ENCODE measurements around the gene NAT8L.

Gene NAT8L

DNA sequence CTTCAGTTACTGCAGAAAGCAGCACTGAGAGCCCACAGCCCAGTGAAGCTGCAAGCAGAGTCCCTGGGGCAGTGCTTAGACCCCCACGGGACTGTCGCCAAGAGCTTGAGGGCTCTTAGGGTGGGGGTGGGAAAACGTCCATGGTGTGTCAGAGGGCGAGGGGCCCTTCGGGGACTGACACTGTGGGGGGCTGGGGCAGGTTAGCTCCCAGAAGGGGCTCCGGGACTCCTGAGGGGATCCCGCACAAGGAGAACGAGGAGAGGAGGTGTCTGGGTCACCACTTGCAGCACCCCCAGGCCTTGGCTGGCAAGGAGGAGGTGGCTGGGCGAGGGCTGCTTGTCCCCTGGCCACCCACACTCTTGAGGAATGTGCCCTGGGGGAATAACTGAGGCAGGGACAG lies 20.8 kb downstream of the NAT8L start:
- H3K4me3 ChIP-seq (ENCODE audit: low read depth, low read length): no peak overlapping the region
- TF ChIP-seq CTCF (IDR thresholded peaks at IDR 0.05; ENCODE audit: borderline replicate concordance, insufficient read depth, low read depth, low read length): no peak

DNA sequence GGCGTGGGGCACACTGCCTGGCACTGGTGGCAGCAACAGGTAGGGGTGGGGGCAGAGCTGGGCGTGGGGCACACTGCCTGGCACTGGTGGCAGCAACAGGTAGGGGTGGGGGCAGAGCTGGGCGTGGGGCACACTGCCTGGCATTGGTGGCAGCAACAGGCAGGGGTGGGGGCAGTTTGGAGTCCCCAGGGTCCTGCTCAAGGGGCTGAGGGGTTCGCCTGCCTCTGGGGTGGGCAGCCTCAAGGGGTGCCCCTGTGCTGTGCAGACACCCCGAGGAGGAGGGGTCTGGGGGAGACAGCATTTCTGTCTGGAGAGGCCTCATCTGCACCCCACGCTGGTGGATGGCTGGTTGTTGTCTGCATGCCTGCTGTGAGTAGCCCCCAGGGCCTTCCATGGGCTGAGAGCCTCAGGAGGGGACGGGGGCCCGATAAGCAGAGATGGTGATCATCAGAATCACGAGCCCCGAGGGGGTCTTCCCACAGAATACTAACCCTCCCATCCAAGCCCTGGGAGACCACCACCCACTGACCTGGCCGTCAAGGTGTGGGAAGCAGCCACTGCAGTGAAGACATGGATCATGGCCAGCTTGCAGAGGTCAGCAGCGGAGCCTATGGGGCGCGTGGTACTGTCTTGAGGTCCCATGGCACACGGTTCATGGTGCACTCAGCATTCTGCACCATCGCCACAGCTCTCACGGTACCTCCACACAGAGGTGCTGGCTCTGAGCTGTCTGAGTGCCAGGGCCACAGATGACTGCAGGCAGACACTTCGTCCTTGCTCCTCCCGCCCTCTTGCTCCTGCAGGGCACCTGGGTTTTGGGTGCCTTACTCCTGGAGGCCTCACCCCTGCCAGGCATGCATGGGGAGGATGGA lies 21.5 kb downstream of the NAT8L start:
- no peak overlapping the region for H3K4me3 ChIP-seq (ENCODE audit: low read depth, low read length)

DNA sequence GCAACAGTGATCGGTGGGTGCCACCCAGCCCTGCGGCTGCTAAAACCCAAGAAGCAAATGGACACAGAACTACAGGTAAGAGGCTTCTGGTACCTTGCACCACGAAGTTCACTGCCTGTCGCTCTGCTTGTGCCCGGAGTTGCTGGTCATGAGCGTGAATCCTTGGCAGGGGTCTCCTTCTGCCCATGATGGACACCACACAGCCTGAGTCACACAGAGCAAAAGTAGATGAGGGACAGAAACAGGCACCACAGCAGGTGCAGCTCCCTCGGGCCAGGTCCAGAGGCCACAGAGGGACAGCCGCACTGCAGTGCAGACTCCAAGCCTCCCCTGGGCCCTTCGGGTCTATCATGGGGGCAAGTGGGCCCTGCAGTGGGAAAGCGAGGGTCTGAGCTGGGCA lies 22.4 kb downstream of the NAT8L start:
- H3K4me3 ChIP-seq (ENCODE audit: low read depth, low read length): no peak overlapping the region
- no peak for TF ChIP-seq CTCF (IDR thresholded peaks at IDR 0.05; ENCODE audit: borderline replicate concordance, insufficient read depth, low read depth, low read length)

More for the DNA sequence above, 21.5 kb downstream of the NAT8L start:
- no peak for TF ChIP-seq CTCF (IDR thresholded peaks at IDR 0.05; ENCODE audit: borderline replicate concordance, insufficient read depth, low read depth, low read length)

DNA sequence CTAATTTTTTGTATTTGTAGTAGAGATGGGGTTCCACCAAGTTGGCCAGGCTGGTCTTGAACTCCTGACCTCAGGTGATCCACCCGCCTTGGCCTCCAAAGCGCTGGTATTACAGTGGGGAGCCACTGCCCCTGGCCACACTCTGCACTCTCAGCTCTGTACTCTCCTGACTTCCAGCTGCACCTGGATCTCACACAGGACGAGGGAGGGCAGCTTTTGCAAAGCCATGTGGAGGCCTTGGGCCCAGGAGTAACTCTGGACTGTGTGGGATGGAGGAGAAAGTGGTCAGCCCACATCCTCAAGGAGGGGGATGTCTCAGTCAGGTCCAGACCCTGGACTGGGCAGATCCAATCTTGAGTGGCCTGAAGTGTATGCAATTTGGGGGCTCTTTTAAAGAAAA lies 23.0 kb downstream of the NAT8L start:
- no peak overlapping the region for H3K4me3 ChIP-seq (ENCODE audit: low read depth, low read length)
- TF ChIP-seq CTCF (IDR thresholded peaks at IDR 0.05; ENCODE audit: borderline replicate concordance, insufficient read depth, low read depth, low read length): no peak

- no peak overlapping the region for H3K4me3 ChIP-seq (ENCODE audit: low read depth, low read length)
- TF ChIP-seq CTCF (IDR thresholded peaks at IDR 0.05; ENCODE audit: borderline replicate concordance, insufficient read depth, low read depth, low read length): no peak
These were observed 23.5 kb downstream of the NAT8L start for GRCh38 chr4:2082627-2083026.

GRCh38 chr4:2083116-2083825 lies 24.1 kb downstream of the NAT8L start:
- TF ChIP-seq CTCF (IDR thresholded peaks at IDR 0.05; ENCODE audit: borderline replicate concordance, insufficient read depth, low read depth, low read length): no peak
- no peak overlapping the region for H3K4me3 ChIP-seq (ENCODE audit: low read depth, low read length)

GRCh38 chr4:2083826-2084160 lies 24.7 kb downstream of the NAT8L start:
- no peak for TF ChIP-seq CTCF (IDR thresholded peaks at IDR 0.05; ENCODE audit: borderline replicate concordance, insufficient read depth, low read depth, low read length)
- no peak overlapping the region for H3K4me3 ChIP-seq (ENCODE audit: low read depth, low read length)
